Nephron (organoid): ENCODE results near the gene MVK.

Experiments used
- H3K27ac Mint-ChIP-seq, 3 experiments: 2 replicates each; pipeline ENCODE4 v1.8.0; 2020; ENCODE audit warnings: mixed read lengths in 3 of 3, mild to moderate bottlenecking in 2 of 3, moderate library complexity in 1 of 3
- H3K27me3 Mint-ChIP-seq: 2 replicates; pipeline ENCODE4 v1.8.0; 2021; ENCODE audit warnings: low read depth, mild to moderate bottlenecking, moderate library complexity, mixed read lengths
- H3K36me3 Mint-ChIP-seq: 2 replicates; pipeline ENCODE4 v1.8.0; 2020; ENCODE audit warnings: low read depth, mixed read lengths
- H3K4me1 Mint-ChIP-seq: 2 replicates; pipeline ENCODE4 v1.8.0; 2020; ENCODE audit warnings: mixed read lengths
- H3K4me3 Mint-ChIP-seq, 3 experiments: 2 replicates each; pipeline ENCODE4 v1.8.0; 2020; ENCODE audit warnings: mild to moderate bottlenecking in 3 of 3, mixed read lengths in 3 of 3, moderate library complexity in 2 of 3
- H3K9me3 Mint-ChIP-seq: 2 replicates; pipeline ENCODE4 v1.8.0; 2020; ENCODE audit warnings: mixed read lengths
- TF ChIP-seq, protein P1 (sequence below), 3 experiments: fragments of 200-600 bp; sonication (generic); IDR thresholded peaks; one replicate each; pipeline ENCODE4 v1.5.0; 2021; ENCODE audit warnings: antibody characterized with exemption in 3 of 3; ENCODE audit not compliant: unreplicated experiment in 3 of 3

The MVK gene

DNA sequence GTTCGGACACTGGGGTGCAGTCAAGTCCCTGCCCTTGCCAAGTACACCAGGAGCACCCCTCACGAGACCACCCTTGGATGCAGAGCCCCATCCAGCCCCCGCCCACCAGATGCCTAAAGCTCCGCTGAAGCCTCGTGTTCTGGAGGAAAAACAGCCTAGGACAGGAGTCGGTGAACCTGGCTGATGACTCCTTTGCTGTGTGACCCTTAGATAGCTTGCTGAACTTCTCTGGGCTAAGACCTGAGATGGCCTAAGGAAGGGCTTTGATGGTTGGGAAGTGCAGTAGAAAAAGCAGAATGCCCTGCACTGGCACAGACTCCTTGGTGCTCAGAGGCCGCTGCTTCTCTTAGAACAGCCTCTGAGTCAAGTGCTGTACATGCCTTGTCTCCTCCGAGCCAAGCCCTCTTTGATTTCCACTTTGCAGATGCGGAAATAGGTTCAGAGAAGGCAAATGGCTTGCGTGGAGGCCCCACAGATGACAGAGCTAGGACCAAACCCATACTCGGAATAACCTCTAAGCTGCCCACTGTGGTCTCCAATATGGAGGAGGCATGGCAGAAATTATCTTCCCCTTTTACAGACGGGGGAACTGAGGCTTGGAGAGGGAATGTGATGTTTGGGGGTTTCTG is 52.3 kb downstream of the MVK start:
- Mint-ChIP-seq H3K36me3 (no peaks in the 10 kb centered on the region), H3K4me1 (peaks cover 14% of the 10 kb centered on the region), H3K27me3 (peaks cover 59% of the 10 kb centered on the region), H3K9me3 (no peaks in the 10 kb centered on the region), H3K27ac (no peak overlapping the region), H3K4me3 (no peak overlapping the region)
- TF ChIP-seq, protein P1, sequence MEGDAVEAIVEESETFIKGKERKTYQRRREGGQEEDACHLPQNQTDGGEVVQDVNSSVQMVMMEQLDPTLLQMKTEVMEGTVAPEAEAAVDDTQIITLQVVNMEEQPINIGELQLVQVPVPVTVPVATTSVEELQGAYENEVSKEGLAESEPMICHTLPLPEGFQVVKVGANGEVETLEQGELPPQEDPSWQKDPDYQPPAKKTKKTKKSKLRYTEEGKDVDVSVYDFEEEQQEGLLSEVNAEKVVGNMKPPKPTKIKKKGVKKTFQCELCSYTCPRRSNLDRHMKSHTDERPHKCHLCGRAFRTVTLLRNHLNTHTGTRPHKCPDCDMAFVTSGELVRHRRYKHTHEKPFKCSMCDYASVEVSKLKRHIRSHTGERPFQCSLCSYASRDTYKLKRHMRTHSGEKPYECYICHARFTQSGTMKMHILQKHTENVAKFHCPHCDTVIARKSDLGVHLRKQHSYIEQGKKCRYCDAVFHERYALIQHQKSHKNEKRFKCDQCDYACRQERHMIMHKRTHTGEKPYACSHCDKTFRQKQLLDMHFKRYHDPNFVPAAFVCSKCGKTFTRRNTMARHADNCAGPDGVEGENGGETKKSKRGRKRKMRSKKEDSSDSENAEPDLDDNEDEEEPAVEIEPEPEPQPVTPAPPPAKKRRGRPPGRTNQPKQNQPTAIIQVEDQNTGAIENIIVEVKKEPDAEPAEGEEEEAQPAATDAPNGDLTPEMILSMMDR (IDR thresholded peaks at IDR 0.05; ENCODE audit: unreplicated experiment in 3 of 3) = no peak

DNA sequence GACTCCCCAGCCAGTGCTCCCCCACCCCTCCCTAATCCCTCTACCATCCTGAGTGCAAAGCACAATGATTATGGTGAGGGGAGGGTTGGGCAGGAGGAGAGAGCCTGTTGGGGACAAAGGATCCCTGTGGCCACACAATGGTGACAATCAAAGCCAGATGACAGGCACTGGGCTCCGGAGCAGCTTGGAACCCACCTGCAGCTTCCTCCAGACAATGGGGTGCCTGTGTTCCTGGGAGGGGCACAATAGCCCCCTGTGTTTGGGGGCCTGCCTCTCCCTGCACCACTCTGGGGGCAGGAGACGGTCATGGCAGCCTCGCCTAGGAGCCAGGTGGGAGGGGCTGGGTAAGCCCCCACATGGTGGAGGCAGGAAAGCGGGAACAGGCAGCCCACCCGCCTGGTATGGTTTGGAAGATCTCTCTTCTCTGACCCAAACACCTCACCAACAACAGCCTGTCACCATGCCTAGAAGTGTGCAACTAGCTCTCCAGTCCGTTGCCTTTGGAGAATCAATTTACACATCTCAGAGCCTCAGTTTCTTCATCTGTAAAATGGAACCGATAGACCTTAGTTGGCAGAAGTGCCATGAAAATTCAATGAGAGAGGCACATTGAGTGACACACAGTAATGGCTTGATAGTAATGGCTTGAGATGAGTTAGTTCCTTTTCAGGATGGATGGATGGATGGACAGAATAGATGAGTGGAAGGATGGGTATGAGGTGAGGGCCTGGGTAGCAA is 53.0 kb downstream of the MVK start:
- peaks cover 7% of the 10 kb centered on the region for H3K4me1 Mint-ChIP-seq
- no peaks in the 10 kb centered on the region for H3K36me3 Mint-ChIP-seq
- TF ChIP-seq, protein P1 (IDR thresholded peaks at IDR 0.05; ENCODE audit: unreplicated experiment in 3 of 3) = no peak
- peaks cover 58% of the 10 kb centered on the region for H3K27me3 Mint-ChIP-seq
- no peak overlapping the region for H3K27ac Mint-ChIP-seq
- no peaks in the 10 kb centered on the region for H3K9me3 Mint-ChIP-seq
- H3K4me3 Mint-ChIP-seq = no peak overlapping the region

DNA sequence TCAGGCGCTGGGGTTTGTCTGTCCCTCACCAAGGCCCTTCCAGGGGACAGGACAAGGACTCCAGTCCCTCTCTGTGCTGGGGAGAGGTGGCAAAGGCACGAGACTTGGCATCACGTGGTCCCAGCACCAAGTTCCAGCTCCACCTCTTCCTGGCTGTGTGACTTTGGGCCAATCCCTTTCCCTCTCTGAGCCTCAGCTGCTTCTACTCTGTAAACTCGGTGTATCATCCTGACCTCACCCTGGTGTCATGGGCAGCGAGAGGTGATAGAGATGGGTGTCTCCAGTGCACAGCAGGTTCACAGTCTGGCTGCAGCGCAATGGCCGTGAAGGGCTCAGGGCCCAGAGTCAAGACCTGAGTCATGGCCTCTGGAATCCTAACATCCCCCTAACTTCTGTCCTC is 54.0 kb downstream of the MVK start:
- Mint-ChIP-seq H3K9me3 (no peaks in the 10 kb centered on the region), H3K36me3 (no peaks in the 10 kb centered on the region), H3K27ac (no peak overlapping the region), H3K4me3 (no peak overlapping the region), H3K27me3 (peaks cover 57% of the 10 kb centered on the region), H3K4me1 (no peaks in the 10 kb centered on the region)
- TF ChIP-seq, protein P1 (IDR thresholded peaks at IDR 0.05; ENCODE audit: unreplicated experiment in 3 of 3) = no peak

DNA sequence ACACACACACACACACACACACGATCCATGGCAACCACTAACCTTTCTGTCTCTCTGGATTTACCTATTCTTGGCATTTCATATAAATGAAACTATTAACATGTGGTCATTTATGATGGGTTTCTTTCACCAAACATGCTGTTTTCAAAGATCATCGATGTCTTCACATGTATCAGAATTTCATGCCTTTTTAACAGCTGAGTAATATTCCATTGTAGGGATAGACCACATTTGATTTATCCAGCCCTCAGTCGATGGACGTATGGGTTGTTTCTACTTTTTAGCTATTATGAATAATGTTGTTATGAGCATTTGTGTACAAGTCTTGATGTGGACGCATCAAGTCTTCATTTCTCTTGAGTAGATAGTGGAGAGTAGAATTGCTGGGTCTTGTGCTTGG is 56.5 kb downstream of the MVK start:
- TF ChIP-seq, protein P1 (IDR thresholded peaks at IDR 0.05; ENCODE audit: unreplicated experiment in 3 of 3) = no peak

DNA sequence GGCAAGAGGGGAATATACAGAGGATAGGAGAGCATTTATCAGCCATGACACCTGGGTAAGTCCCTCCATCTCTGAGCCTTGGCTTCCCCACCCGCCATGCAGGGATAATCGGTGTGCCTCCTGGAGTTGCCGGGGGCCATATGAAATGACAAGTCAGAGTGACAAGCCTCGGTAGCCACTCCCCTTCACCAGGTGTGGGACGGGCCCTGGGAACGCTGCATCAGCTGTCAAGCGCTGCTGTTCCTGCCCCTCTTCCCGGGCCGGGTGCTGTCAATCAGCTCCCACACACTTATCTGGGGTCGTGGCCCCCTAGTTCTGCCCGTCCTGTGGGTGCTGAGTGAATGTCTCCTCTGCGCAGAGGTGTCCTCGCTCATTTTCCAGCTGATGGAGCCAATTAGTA is 57.2 kb downstream of the MVK start:
- H3K27ac Mint-ChIP-seq = no peak overlapping the region
- no peak overlapping the region for H3K4me3 Mint-ChIP-seq

More for the DNA sequence above, 56.5 kb downstream of the MVK start:
- peaks cover 54% of the 10 kb centered on the region for H3K27me3 Mint-ChIP-seq
- no peak overlapping the region for H3K27ac Mint-ChIP-seq
- no peak overlapping the region for H3K4me3 Mint-ChIP-seq
- no peaks in the 10 kb centered on the region for H3K36me3 Mint-ChIP-seq
- peaks cover 3% of the 10 kb centered on the region for H3K9me3 Mint-ChIP-seq
- no peaks in the 10 kb centered on the region for H3K4me1 Mint-ChIP-seq

More for the DNA sequence above, 57.2 kb downstream of the MVK start:
- H3K9me3 Mint-ChIP-seq = peaks cover 3% of the 10 kb centered on the region
- no peaks in the 10 kb centered on the region for H3K4me1 Mint-ChIP-seq
- TF ChIP-seq, protein P1 (IDR thresholded peaks at IDR 0.05; ENCODE audit: unreplicated experiment in 3 of 3) = no peak
- peaks cover 51% of the 10 kb centered on the region for H3K27me3 Mint-ChIP-seq
- H3K36me3 Mint-ChIP-seq = no peaks in the 10 kb centered on the region
